GM18507 (cell line): Measurements from ENCODE around the gene PLA2G4E.

ENCODE experiments used
- DNase-seq: peaks from one replicate; pipeline ENCODE4 v3.0.0; 2011; ENCODE audit warnings: low read depth; ENCODE audit not compliant: insufficient read length; ENCODE audit errors: extremely low spot score
- FAIRE-seq: peaks from 2 replicates; lab custom pipeline; 2011; peaks lifted over from hg19 to GRCh38; lab: Jason Lieb, UNC

PLA2G4E gene

GRCh38 chr15:42056934-42057798 lies 36.3 kb upstream of the PLA2G4E start:
- peak; percentile 80 for FAIRE-seq
- DNase-seq: peak; percentile 48

DNA sequence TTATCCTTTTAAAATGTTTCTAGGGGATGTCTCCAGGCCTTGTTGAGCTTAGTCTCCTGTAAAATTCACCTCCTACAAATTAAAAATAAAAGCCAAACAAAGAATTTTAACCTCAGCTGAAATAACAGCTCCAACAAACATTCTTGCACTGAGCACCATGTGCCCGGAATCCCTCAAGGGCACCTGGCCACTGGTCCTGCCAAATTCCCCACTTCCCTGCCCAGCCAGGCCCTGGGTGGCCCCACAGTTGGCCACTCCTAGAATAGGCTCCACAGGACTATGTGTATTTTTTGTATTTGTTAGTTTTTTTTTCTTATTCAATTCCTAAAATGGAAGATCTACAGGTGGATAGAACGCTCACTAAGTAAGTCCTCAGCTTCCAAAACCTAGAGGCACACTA lies 33.1 kb upstream of the PLA2G4E start:
- no peak for FAIRE-seq
- no peak for DNase-seq

GRCh38 chr15:42053010-42053409 lies 32.2 kb upstream of the PLA2G4E start:
- FAIRE-seq (no peak), DNase-seq (no peak)

DNA sequence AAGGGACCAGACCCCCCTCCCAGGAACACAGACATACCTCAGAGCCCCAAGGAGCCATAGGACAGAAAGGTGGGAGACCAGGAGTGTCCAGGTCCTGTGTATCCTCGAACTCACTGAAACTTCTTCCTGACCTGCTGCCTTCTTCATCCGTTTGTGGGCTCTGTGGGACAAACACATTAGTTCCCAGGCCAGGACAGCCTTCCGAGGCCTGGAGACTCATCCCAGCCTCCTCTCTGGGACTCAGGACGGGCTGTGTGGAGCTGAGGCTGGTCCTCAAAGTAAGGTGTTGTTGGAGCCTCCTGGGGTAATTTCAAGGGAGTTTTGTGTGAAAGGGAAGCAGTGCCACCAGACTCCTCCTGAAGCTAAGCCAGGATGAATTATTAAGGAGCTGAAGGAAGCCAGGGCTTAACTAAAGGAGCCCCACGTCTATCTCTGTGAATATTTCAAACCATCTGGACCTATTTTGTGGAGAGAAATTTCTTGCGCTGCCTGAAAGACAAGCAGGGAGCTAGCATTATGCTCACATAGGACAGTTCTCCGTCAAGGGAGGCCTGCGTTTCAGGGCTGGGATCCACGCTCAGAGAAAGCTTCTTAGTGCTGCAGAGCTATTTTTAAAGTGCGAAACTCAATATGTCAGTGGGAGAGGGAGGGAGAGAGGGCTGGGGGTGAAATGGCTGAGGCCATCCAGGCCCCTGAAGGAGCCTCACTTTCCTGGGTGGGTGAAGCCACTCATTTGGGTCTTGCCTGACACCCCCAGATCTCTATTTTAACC lies 29.8 kb upstream of the PLA2G4E start:
- FAIRE-seq (no peak), DNase-seq (no peak)

DNA sequence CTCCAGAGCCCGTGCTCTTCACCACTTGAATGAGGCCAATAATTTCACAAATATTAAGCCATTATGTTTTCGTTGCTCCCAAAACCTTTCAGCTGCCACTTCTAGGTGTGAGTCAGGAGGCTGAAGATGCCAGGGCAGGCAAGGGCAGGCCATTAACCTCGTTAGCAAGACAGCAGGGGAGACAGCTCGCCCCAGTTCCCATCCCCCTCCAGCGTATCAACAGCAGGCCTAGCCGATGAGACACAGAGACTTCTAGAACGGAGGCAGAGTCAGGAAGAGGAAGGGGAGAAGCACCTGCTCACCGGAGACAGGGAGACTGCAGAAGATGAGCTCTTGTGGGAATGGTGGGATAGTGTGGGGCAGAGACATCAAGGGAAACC lies 28.0 kb upstream of the PLA2G4E start:
- no peak for FAIRE-seq

GRCh38 chr15:42048080-42048820 lies 27.4 kb upstream of the PLA2G4E start:
- DNase-seq (no peak), FAIRE-seq (no peak)

More for the DNA sequence above, 28.0 kb upstream of the PLA2G4E start:
- DNase-seq: no peak

- DNase-seq (no peak), FAIRE-seq (no peak)
These were observed 25.8 kb upstream of the PLA2G4E start for GRCh38 chr15:42046597-42046996.

DNA sequence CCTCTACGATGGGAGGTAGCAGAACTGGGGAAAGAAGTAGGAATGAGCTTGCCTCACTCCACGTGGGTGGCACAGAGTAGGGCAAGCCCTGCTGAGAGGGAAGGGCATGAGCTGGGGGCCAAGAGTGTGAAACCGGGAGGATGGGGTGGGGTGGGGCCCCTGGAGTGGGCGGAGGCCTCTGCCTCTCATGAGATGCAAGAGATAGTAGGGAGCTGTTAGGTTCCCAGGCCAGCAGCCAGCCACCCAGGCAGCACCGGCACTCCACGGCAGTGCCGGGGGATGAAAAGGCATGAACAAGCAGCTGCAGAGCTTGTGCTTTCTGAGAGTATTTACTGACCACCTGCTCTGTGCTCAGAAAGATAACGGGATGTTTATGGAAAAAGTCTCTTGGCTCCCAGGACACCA lies 24.4 kb upstream of the PLA2G4E start:
- FAIRE-seq: no peak

DNA sequence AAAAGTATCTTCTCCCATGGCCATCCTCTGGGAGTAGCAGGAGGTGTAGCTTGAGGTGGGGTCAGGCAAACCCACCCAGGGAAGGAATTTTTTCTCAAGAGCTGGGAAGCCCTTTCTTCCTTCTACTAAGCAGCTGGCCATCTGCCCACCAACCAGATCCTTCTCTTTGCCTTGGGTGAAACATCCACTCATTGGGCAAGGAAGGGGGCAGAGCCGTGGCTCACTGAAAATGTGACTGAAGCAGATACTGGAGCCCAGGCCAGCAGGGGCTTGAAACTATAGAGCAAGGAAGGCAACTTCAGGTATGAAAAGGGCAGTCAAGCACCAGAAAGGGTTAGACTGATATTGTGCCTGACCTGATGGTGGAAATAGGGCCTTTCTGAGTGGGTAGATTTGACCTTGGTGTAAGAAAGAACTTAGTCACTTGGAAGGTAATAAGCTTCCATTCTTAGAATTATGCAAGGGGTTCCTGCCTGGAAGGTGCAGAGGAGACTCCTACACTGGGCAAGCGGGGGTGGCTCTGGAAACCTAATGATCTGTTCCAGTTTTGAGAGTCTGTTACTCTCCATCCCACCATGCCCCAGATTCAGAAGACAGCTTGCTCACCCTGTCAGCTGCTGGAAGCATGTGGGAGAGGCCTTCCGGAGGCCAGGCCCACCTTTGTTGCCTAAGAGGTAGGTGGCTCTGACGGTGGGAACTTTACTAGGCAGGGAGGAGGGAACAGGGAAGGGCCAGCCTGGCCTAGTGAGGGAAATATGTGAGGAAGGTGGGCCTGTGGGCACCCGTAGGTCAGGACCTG lies 22.0 kb upstream of the PLA2G4E start:
- DNase-seq: no peak
- FAIRE-seq: no peak

More for the DNA sequence above, 24.4 kb upstream of the PLA2G4E start:
- no peak for DNase-seq

GRCh38 chr15:42038401-42038800 lies 17.6 kb upstream of the PLA2G4E start:
- DNase-seq: no peak
- FAIRE-seq: no peak

DNA sequence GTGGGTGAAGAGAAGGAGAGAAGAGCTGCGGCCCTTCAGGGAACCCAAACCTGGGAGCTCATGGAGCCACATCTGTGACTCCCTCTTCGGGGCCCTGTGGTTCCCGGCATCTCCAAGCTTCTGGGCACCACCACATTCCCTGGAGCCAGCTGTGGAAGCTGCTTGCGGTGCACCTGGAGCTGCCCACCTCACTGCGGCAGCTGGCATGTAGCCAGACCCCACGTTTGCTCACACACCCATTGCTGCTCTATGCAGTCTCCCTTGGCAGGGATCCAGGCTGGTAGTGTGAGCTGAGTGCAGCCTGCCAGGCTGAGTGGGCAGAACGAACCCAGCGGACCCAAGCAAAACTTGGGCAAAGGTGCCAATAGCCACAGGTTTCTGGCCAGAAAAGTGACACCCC lies 16.8 kb upstream of the PLA2G4E start:
- DNase-seq (no peak), FAIRE-seq (no peak)

GRCh38 chr15:42036966-42037365 lies 16.1 kb upstream of the PLA2G4E start:
- FAIRE-seq (no peak), DNase-seq (no peak)

DNA sequence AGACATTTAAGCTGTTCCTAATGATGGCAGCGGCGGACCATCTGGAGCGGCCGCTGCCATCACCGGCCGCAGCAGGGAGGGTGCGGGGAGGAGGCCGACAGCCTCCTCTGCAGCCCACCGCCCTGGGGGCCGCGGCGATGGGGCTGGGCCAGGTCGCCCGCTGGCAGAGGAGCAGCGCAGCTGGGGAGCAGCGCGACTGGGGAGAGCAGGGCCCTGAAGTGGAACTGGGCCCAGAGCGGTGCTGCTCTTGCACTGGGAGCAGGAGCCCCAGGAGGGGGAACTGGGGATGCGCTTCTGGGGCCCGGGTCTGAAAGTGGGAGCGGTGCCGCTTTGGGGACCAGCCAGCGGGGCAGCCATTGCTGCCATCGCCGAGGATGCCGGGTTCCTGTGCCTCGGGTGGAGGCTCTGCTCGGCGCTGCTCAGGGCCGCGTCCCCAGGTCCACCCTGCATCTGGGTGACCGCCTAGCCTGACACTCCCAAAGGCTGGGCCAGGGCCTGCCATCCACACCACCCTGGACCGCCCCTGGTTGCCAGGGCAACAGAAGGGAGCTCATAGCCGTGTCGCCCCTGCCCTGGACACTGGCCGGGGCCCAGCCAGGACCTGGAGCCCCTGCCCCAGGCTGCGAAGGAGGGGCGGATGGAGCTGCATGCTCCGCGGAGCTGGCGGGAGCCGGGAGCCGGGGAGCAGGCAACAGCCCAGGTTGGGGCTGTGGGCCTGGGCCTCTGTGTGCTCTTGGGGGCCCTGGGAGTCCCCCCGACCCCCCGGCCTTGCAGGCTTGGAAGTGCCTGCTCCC lies 15.5 kb upstream of the PLA2G4E start:
- FAIRE-seq: no peak

DNA sequence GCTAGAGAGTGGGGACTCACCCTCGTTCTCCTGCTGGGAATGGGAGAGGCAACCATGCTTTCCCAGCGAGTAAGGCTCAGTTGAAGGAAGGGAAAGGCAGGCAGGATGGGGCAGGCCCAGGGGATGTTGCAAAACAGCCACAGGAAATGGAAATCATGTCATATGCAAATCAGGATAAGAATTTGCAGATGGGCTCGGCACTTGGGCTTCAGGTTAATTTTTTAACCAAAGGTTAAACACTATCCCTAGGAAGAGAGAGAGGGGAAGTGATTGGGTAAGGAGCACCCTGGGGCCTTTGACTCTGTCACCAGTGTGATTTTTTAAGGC lies 14.6 kb upstream of the PLA2G4E start:
- peak; percentile 98 for FAIRE-seq
- peak; percentile 44 for DNase-seq

More for the DNA sequence above, 15.5 kb upstream of the PLA2G4E start:
- DNase-seq: no peak

DNA sequence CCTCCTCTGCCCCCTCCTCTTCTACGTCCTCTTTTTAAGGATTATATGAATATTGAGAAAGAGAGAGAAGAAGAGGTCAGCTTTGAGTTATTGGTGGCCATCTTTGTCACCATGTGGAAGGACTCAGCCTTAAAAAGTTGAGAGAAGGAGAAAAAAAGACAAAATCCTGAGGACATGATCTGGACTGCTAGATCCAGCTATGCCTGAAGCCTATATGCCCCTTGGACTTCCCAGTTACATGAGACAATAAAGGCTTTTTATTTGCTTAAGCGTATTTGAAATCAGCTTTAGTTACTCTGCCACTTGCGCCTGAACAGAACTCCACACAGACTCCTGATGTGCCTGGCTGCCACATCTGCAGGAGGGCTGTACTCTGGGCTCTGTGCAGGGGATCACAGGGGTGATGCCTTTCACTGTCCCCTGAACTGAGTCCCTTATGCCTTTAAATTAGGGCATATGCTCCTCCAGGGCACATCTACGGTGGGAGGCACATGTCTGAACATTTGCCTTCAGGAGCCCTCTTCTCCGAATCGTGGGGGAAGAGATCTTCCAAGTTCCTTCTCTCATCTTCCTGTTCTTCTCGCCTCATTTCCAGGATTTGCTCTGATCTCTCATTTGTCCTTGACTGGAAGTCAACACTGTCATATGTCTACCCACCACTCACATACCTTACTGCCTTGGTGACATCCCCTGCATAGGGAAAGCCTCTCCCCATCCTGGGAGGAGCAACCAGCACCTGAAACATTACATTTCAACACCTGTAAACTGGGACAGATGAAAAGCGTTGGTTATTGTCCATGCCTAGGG lies 14.0 kb upstream of the PLA2G4E start:
- FAIRE-seq (no peak), DNase-seq (no peak)

- DNase-seq (no peak), FAIRE-seq (peak; percentile 70)
These were observed 12.5 kb upstream of the PLA2G4E start for GRCh38 chr15:42033214-42033873.
